ENCODE data around the gene KCNIP3. TPM values are rescaled to one million over a fixed set of nuclear protein-coding genes. Genes with fewer than 3 reads are reported as not detected.

Gene KCNIP3
- total RNA-seq, 1 donor from 2014 or later: 4.9 TPM

- no peak for DNase-seq (ENCODE audit: low read depth)
These were observed 15.5 kb downstream of the KCNIP3 start for GRCh38 chr2:95312543-95313201.

- no peak for DNase-seq (ENCODE audit: low read depth)
These were observed 16.4 kb downstream of the KCNIP3 start for GRCh38 chr2:95313296-95314131.

- no peak for DNase-seq (ENCODE audit: low read depth)
These were observed 17.4 kb downstream of the KCNIP3 start for GRCh38 chr2:95314598-95314963.

- peak; percentile 78 for DNase-seq (ENCODE audit: low read depth)
These were observed 17.9 kb downstream of the KCNIP3 start for GRCh38 chr2:95314964-95315611.

- peak; percentile 74 for DNase-seq (ENCODE audit: low read depth)
These were observed 18.8 kb downstream of the KCNIP3 start for GRCh38 chr2:95315801-95316411.

- no peak for DNase-seq (ENCODE audit: low read depth)
These were observed 19.4 kb downstream of the KCNIP3 start for GRCh38 chr2:95316466-95317122.

GRCh38 chr2:95317123-95317500 is 20.0 kb downstream of the KCNIP3 start:
- no peak for DNase-seq (ENCODE audit: low read depth)

GRCh38 chr2:95317665-95318425 is 20.7 kb downstream of the KCNIP3 start:
- no peak for DNase-seq (ENCODE audit: low read depth)

GRCh38 chr2:95318431-95319220 is 21.5 kb downstream of the KCNIP3 start:
- no peak for DNase-seq (ENCODE audit: low read depth)

GRCh38 chr2:95319481-95320343 is 22.6 kb downstream of the KCNIP3 start:
- no peak for DNase-seq (ENCODE audit: low read depth)

GRCh38 chr2:95320344-95320712 is 23.2 kb downstream of the KCNIP3 start:
- no peak for DNase-seq (ENCODE audit: low read depth)

GRCh38 chr2:95320986-95321767 is 24.0 kb downstream of the KCNIP3 start:
- DNase-seq (ENCODE audit: low read depth): no peak

- no peak for DNase-seq (ENCODE audit: low read depth)
These were observed 26.4 kb downstream of the KCNIP3 start for GRCh38 chr2:95323347-95324155.

- DNase-seq (ENCODE audit: low read depth): no peak
These were observed 27.9 kb downstream of the KCNIP3 start for GRCh38 chr2:95325026-95325425.

- no peak for DNase-seq (ENCODE audit: low read depth)
These were observed 28.7 kb downstream of the KCNIP3 start for GRCh38 chr2:95325590-95326432.
